NCI-H2029 treated with DMSO at 0.1 percent for 48 hours (cell line): ENCODE results near the gene PACSIN3.
"Not testable (repeated sequence)": the region's sequence is repeated elsewhere in the genome, so short reads cannot be mapped to it uniquely, and the experiment has no call there.

Source experiments
- DNase-seq: peaks from one replicate; lab custom pipeline; 2025; lab: John Stamatoyannopoulos, UW

Gene PACSIN3

GRCh38 chr11:47192111-47192510 is 5.9 kb upstream of the PACSIN3 start:
- DNase-seq: no peak

GRCh38 chr11:47191137-47191536 is 4.9 kb upstream of the PACSIN3 start:
- not testable (repeated sequence) for DNase-seq

- DNase-seq: no peak
Measured at GRCh38 chr11:47189100-47189834, 3.0 kb upstream of the PACSIN3 start.

- DNase-seq: no peak
Measured at GRCh38 chr11:47188259-47188658, 2.0 kb upstream of the PACSIN3 start.

GRCh38 chr11:47187723-47188122 is 1.5 kb upstream of the PACSIN3 start:
- no peak for DNase-seq

GRCh38 chr11:47186700-47187695 is 764 bp upstream of the PACSIN3 start:
- no peak for DNase-seq

GRCh38 chr11:47185305-47186075 is 744 bp downstream of the PACSIN3 start:
- no peak for DNase-seq

- DNase-seq: no peak
Measured at GRCh38 chr11:47184711-47185304, 1.4 kb downstream of the PACSIN3 start.

- DNase-seq: no peak
Measured at GRCh38 chr11:47183969-47184368, 2.3 kb downstream of the PACSIN3 start.

- no peak for DNase-seq
Measured at GRCh38 chr11:47183031-47183856, 3.0 kb downstream of the PACSIN3 start.

GRCh38 chr11:47182380-47182779 is 3.9 kb downstream of the PACSIN3 start:
- no peak for DNase-seq

GRCh38 chr11:47181271-47181670 is 5.0 kb downstream of the PACSIN3 start:
- DNase-seq: no peak

- DNase-seq: no peak
Measured at GRCh38 chr11:47180006-47180787, 6.0 kb downstream of the PACSIN3 start.

- peak; percentile 24 for DNase-seq
Measured at GRCh38 chr11:47179655-47179991, 6.6 kb downstream of the PACSIN3 start.

GRCh38 chr11:47178737-47179654 is 7.2 kb downstream of the PACSIN3 start:
- no peak for DNase-seq

GRCh38 chr11:47178316-47178715 is 7.9 kb downstream of the PACSIN3 start:
- no peak for DNase-seq

- DNase-seq: no peak
Measured at GRCh38 chr11:47177846-47178245, 8.4 kb downstream of the PACSIN3 start.

GRCh38 chr11:47177229-47177845 is 8.9 kb downstream of the PACSIN3 start:
- peak; percentile 35 for DNase-seq
